Measurements from ENCODE around the gene ARHGEF3. TPM values are rescaled to one million over a fixed set of nuclear protein-coding genes. Genes with fewer than 3 reads are reported as not detected.
A peak's percentile ranks its signal among the peaks of the same experiment; 100 is the strongest.
"Not testable (repeated sequence)": the region's sequence is repeated elsewhere in the genome, so short reads cannot be mapped to it uniquely, and the experiment has no call there.

ARHGEF3 gene
- total RNA-seq, 1 donor from 2014 or later: 44.5 TPM

DNA sequence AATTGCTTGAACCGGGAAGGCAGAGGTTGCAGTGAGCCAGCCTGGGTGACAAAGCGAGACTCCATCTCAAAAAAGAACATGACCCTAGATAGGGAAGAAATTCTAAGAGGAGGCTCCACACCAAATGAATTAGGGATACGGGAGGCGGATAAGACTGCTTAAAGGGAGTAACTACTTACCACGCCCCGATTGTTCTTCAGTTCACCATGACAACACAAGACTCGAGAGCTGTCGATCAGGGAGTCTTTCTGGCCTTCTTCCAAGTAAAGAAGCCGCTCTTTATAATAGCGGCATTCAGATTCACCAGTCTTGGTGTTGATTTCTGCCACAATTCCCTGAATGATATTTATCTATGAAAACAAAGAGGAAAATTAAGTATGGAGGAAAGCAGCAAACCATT lies 64.7 kb downstream of the ARHGEF3 start:
- no peak for DNase-seq (ENCODE audit: low spot score)

- no peak for DNase-seq (ENCODE audit: low spot score)
Observed at GRCh38 chr3:56732109-56732508, 69.6 kb downstream of the ARHGEF3 start.

GRCh38 chr3:56725175-56725574 lies 76.6 kb downstream of the ARHGEF3 start:
- no peak for DNase-seq (ENCODE audit: low spot score)

DNA sequence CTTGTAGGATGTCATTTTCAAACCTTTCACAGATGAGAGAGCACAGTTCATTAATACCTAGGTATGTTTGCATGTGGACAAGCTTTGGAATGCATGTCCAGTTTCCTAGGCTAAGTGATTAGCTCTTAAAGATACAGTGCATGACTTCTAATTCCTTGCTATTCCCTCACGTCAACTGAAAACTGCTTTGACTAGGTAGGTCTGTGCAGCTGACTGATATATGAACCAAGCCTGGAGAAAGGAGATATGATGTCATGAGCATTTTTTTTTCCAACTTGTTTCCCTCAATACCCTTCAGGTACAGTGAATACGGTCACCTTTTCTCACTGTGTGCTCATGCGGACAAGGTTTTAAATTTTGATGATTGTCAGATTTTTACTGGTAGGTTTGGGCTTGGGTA lies 77.1 kb downstream of the ARHGEF3 start:
- DNase-seq (ENCODE audit: low spot score): no peak

DNA sequence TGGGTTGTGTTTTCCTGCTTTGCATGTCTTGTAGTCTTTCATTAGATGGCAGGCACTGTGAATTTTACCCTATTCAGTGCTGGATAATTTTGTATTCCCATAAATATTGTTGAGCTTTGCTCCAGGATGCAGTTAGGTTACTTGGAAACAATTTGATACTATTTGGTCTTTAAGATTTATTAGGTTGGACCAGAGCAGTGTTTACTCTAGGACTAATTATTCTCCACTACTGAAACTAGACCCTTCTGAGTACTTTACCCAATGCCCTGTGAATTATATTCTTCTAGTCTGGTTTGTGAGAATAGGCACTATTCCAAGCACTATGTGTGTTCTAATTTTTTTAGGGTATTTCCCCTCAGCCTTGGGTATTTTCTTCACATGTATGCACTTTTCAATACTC lies 80.9 kb downstream of the ARHGEF3 start:
- DNase-seq (ENCODE audit: low spot score): no peak

DNA sequence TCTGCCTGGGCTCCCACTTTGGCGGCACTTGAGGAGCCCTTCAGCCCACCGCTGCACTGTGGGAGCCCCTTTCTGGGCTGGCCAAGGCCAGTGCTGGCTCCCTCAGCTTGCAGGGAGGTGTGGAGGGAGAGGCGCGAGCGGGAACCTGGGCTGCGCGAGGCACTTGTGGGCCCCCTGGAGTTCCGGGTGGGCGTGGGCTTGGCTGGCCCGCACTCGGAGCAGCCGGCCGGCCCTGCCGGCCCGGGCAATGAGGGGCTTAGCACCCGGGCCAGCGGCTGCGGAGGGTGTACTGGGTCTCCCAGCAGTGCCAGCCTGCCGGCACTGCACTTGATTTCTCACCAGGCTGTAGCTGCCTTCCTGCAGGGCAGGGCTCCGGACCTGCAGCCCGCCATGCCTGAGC lies 82.9 kb downstream of the ARHGEF3 start:
- not testable (repeated sequence) for DNase-seq (ENCODE audit: low spot score)

- DNase-seq (ENCODE audit: low spot score): no peak
Observed at GRCh38 chr3:56711344-56711743, 90.4 kb downstream of the ARHGEF3 start.

DNA sequence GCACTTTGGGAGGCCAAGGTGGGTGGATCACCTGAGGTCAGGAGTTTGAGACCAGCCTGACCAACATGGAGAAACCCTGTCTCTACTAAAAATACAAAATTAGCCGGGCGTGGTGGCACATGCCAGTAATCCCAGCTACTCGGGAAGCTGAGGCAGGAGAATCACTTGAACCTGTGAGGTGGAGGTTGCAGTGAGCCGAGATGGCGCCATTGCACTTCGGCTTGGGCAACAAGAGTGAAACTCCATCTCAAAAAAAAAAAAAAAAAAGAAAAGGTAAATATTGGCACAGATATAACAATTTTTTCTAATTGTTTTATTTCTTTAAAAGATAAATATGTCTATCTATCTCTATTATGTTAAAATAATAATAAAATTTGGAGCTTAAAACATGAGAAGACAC lies 94.3 kb downstream of the ARHGEF3 start:
- not testable (repeated sequence) for DNase-seq (ENCODE audit: low spot score)

GRCh38 chr3:56706629-56707028 lies 95.1 kb downstream of the ARHGEF3 start:
- DNase-seq (ENCODE audit: low spot score): no peak

DNA sequence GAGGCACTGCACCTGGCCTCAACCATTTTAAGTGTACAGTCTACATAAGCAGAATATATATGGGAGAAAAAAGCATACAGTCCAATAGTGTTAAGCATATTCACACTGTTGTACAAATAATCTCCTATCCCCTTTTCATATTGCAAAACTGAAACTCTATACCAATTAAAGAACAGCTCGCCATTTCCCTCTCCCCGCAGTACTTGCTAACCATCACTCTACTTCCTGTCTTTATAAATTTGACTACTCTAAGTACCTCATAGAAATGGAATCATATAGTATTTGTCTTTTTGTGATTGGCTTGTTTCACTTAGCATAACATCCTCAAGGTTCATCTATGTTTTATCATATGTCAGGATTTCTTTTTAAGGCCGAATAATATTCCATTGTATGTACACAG lies 97.0 kb downstream of the ARHGEF3 start:
- DNase-seq (ENCODE audit: low spot score): no peak

GRCh38 chr3:56702490-56703315 lies 99.0 kb downstream of the ARHGEF3 start:
- peak; percentile 70 for DNase-seq (ENCODE audit: low spot score)

DNA sequence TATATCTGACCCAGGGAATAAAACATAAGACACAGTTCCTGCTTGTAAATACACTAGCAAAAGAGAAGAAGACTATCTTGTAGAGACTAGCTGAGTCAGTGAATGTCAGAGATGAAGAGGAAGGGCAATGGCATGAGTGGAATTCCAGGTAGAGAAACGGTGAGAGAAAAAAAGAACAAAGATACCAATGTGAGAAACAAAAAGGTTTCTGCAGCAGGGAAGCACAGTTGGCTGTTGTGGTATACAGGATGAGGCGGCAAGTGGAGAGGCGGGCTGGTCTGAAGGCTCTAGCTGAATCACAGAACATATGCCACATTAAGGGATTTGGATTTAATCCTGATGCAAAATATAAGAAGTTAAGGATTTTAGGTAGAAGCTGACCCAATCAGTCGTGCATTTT lies 101.6 kb downstream of the ARHGEF3 start:
- DNase-seq (ENCODE audit: low spot score): no peak

- DNase-seq (ENCODE audit: low spot score): no peak
Observed at GRCh38 chr3:56694867-56695683, 106.7 kb downstream of the ARHGEF3 start.

DNA sequence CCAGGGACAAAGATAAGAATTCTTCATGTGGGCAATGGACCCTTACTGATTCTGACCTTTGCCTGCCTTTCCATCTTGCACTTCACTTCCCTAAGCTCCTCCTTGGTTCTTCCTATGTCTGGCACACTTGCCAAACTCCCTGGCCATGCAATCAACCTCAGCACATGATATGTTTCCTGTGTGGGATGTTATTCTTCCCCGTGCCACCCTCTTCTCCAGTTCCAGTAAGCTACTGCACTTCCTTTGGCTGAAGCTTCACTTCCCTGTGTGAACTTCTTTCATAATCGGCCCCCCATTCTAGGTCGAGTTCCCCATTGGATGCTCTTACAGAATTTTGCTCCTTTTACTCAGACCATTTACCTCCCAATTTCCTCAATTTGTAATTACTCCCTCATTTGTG lies 108.0 kb downstream of the ARHGEF3 start:
- DNase-seq (ENCODE audit: low spot score): peak; percentile 21

GRCh38 chr3:56692520-56693433 lies 109.0 kb downstream of the ARHGEF3 start:
- DNase-seq (ENCODE audit: low spot score): not testable (repeated sequence)

- not testable (repeated sequence) for DNase-seq (ENCODE audit: low spot score)
Observed at GRCh38 chr3:56692001-56692365, 109.8 kb downstream of the ARHGEF3 start.

GRCh38 chr3:56691165-56692000 lies 110.4 kb downstream of the ARHGEF3 start:
- no peak for DNase-seq (ENCODE audit: low spot score)

DNA sequence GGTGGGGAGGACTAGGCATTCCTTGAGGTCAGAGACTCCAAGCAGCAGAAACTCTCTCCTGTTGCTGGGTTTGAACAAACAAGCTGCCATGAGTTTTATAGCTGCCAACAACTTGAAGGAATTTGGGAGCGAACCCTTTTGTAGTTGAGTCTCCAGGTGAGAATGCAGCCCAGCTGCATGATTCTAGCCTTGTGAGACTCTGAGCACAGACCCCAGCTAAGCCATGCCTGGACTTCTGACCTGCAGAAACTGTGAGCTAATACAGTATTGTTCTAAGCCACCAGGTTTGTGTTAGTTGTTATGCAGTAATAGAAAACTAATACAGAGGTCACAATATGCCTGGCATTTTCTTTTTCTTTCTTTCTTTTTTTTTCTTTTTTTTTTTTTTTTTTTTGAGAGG lies 112.4 kb downstream of the ARHGEF3 start:
- no peak for DNase-seq (ENCODE audit: low spot score)

DNA sequence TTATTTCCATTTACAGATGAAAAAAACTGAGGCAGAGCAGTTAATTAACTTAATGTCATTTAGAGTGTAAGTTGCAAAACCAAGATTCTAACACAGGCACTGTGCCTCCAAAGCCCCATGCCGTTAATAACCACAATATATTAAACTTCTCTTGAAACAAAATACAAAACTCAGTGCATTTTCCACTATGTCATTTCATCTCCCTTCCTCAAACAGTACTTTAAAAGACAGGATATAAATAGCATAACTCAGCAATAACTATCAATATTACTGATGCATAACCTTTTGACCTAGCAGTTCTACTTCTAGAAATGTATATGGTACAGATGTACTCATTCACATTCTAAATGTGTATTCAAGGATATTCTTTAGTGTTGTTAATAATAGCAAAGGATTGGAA lies 113.6 kb downstream of the ARHGEF3 start:
- DNase-seq (ENCODE audit: low spot score): no peak

DNA sequence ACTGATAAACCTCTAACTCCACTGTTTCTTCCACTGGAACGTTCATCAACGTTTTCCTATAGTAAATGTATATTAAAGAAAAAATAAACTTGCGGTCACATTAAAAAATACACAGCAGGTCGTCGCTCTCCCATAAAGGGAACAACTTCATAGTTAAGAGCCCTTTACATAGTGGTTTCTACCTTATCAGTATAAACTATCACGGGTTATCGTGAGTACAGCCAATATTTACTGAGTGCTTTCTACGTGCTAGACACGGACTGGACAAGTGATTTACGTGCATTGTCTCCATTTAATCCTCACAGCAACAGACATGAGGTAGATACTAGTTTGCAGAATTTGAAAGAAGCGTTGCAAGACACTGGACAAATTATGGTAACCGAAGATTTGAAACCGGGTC lies 117.7 kb downstream of the ARHGEF3 start:
- DNase-seq (ENCODE audit: low spot score): no peak

Measured in mucosa of gallbladder (tissue), 1 donor.